HG03469 (cell line): Measurements from ENCODE around the gene EIF4A3.

ENCODE experiments used
- ATAC-seq: cut with Tn5 transposase; IDR thresholded peaks from one replicate; pipeline ENCODE4 v1.9.1; 2021; ENCODE audit warnings: mild to moderate bottlenecking, moderate library complexity, moderate number of reproducible peaks; ENCODE audit not compliant: unreplicated experiment

The EIF4A3 gene

DNA sequence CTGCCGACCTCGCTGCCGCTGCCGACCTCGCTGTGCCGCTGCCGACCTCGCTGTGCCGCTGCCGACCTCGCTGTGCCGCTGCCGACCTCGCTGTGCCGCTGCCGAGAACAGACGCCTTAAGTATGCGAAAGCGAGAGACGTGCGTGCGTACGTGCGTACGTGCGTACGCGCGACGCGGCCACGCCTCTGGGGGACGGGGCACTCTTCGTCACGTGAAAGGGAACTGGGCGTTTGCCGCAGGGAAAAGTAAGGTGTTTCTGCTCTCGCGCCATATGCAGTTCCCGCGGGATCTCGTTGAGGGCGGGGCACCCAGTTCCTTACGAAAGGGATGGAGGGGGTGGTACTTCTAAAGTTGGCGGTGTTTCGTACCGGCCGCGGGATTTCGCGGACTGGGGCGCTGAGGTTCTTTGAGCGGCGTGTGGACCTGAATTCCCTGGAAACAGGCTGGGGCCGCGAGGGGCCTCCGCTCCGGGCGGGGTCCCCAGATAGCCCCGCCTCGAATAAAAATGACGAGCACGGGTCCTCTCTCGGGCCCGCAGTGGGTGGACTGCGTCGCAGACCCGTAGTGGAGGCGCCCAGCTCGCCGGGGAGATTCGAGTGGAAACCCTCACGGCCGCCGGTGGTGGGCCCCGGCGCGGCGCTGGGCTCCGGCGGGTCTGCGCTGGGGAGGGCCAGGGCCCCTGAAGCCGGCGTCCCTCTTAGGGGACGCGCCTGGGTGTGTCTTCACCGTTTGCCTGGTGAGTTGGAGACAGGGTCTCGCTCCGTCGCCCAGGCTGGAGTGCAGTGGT is at the start of gene EIF4A3:
EIF4A3 (minus strand) TSS at position 94 of the 788 bp plus-strand sequence. CDS start 167 bp downstream, outside the sequence.
- peak; percentile 80 for ATAC-seq

DNA sequence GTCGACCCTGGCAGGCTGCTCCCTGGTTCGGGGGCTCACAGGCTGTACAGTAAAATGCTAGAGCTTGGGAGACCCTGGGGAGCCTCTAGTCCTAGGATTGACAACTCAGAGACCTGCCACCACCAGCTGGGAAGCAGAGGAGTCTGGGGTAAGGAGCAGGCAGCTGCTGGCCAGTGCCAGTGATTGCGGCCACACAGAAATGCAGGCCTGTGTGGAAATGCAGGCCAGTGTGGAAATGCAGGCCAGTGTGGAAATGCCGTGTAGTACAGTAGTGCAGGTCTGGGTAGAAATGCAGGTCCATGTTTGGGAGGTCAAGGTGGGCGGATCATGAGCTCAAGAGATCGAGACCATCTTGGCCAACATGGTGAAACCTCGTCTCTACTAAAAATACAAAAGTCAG is 49.7 kb upstream of the EIF4A3 start:
- no peak for ATAC-seq

DNA sequence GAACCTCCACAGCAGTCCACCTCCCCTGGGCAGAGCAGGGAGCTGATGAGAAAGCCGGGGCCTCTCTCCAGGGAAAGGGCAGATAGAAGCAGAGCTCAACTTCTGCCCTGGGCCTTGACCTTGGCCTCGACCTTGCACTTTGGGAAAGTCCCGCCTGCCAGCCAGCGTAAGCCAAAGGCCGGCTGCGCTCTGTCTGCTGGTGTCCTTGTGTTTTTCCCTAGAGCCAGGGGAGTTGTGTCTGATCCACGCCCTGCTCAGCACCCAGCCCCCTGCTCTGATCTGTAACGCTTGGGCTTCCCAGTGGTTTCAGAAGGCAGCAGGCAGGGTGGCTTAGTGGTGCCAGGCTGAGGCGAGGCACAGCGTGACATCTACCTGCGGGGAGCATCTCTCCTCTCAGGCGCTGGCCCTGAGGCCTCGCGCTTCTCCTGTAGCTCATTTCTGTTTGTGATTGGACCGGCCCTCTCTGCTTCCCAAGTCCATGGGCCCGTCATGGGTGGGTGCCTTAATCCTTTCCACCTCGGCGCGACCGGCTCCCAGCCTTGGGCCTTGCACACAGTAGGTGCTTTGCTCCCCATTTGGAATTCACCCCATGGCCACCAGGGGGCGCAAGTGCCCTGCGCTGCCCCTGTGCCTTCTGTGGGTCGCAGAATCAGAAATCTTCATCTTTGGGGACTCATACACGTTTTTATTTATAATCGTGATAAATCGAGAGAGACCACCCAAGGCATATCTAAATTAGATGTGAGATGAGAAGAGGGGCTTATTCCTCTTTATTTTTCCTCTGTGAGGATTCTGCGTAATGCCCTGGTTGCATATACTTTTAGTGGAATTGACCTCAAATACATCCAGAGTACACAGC is 49.0 kb upstream of the EIF4A3 start:
- no peak for ATAC-seq

DNA sequence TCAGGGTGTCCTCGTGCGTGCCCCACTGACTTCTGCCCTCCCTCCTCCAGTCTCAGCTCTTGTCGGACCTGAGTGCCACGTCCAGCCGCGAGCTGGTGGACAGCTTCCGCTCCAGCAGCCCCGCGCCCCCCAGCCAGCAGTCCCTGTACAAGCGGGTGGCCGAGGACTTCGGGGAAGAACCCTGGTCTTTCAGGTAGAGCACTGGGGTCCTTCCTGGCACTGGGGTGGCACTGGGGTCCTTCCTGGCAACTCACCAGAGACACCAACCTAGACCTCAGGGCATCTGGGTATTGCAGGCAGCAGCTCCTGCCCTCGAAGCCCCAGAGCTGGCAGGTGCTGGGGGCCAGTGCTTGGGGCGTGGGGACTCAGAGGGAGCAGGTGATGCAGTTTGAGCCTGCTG is 48.2 kb upstream of the EIF4A3 start:
- ATAC-seq = no peak

DNA sequence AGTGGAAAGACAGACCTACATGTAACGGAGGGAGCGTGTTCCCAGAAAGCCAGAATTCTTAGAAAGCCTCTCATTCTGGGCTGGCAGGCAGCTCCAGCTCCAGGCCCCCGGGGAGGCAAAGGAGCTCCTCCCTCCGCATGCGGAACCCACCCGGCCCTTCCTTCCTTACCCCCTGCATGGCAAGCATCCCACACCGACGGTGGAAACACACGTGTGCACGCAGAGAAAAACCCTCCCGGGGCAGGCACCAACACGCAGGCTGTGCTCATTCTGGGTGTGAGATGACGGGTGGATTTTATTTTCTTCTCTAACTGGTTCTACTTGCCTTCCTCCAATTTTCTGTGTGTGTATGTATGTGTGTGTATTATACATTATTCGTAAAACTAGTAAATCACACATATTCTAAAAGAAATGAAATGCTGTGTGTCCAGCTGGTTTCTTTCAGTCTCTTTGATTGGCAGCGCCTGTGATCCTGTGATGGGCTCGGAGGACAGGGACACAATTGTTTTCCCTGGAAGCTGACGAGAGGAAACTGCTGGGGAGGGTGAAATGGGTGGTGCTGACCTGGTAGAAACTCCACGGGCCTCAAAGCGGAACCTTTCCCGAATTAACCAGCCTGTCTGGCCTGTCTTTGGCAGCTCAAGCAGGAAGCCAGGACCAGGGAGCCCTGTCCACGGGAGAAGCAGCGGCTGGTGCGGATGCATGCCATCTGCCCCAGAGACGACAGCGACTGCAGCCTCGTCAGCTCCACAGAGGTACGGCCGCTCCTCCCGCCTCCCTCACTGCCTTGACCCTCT is 45.1 kb upstream of the EIF4A3 start:
- ATAC-seq = no peak

DNA sequence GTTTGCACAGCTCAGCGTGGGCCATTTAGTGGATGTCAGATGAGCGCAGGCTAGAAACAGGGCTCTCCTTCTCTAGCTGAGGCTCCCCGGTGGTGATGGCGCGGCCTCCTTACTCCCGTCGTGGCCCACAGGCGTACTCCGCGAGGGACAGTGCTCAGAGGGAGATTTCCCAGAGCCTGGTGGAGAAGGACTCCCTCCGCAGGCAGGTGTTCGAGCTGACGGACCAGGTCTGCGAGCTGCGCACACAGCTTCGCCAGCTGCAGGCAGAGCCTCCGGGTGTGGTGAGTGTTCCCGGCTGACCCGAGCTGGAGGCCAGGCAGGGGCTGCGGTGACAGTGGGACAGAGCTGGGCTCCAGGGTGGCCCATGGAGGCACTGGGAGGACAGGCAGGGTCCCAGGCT is 44.3 kb upstream of the EIF4A3 start:
- ATAC-seq = no peak

DNA sequence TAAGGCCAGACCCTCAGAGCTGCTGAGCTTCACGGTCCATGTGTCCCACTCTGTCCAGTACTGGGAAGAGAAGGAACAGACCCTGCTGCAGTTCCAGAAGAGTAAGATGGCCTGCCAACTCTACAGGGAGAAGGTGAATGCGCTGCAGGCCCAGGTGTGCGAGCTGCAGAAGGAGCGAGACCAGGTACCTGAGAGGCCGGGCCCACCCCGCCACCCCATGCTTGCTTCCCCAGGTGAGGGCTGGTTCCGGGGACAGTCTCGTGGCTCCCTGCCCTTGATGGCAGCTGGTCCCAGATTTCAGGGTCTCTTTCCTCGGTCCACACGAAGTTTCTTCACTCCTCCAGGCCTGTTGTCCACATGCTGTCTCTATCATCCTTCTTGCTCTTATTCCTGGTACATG is 43.8 kb upstream of the EIF4A3 start:
- ATAC-seq = no peak

DNA sequence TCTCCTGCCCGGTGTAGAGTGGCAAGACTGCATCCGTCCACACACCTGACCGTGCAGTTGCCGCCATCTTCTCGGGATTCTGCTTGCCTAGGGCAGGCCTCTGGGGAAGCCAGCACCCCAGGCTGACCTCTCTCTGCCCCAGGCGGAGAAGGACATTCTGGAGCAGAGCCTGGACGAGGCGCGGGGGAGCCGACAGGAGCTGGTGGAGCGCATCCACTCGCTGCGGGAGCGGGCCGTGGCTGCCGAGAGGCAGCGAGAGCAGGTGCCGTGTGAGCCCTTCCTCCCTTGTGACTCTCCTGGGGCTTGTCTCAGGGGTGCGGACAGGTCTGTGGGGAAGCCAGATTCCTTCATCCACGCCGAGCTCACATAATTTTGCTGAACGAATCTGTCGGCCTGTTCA is 42.7 kb upstream of the EIF4A3 start:
- ATAC-seq = no peak

DNA sequence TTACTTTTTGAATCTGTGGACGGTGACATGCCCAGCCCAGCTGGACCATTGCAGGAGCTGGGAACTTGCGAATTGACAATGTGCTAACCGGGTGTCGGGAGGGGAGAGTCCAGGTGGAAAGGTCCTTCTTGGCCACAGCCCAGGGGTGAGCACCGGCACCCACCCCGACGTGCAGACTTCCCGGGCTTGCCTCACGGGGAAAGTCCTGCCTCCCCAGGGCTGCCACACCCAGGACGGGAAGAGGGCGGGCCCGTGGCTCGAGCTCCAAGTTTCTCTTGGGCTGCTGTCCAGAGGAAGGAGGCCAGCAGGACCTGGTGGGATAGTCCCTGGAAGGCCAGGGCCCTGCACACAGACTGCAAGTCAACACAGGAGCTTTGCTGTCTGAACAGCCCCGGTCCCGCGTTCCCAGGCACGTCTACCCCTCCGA is 40.6 kb upstream of the EIF4A3 start:
- no peak for ATAC-seq

DNA sequence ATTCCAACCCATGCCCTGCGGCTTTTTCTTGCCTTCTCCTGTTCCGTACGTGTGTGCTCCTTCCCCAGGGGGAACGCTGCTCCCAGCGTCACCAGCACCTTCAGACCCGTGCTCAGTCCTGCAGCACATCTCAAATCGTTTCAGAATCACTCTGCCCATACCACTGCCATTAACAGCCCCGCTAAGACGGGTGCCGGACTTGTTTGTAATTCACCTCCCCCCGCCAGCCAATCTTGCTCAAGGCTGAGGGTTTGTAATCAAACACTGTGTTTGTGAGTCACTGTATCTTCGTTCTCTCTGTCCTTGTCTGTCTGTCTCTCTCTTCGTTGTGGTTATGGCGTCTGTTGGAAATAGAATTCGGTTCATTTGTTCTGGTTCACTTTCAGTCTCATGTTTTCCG is 40.2 kb upstream of the EIF4A3 start:
- no peak for ATAC-seq

DNA sequence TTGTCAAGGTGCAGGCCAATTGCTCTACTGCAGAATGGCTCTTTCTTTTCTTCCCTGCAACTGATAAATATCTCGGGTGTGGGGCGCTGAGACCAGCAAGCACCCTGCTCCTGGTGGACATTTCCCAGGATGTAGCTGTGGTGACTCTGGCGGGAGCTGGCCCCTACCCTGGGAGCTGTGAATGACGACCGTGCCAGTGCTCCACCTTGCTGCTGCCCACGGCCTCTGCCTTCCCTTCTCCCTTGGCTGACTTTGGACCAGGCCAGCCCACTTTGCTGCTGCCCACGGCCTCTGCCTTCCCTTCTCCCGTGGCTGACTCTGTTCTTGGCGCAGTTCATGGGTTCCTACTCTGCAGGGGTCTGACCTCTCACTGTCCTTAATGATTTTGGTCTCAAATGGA is 39.0 kb upstream of the EIF4A3 start:
- ATAC-seq = no peak

DNA sequence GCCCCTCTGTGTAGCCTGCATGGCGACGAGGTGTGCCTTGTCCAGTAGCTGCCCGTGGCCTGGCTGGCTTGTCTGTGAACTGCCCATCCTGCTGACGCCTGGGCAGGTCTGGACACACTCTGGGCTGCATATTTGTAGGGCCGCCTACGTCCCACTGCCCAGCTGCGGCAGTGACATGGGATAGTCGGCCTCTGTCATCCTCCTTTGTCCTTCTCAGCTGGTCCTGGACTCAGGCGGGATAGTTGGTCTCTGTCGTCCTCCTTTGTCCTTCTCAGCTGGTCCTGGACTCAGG is 37.4 kb upstream of the EIF4A3 start:
- ATAC-seq = no peak

DNA sequence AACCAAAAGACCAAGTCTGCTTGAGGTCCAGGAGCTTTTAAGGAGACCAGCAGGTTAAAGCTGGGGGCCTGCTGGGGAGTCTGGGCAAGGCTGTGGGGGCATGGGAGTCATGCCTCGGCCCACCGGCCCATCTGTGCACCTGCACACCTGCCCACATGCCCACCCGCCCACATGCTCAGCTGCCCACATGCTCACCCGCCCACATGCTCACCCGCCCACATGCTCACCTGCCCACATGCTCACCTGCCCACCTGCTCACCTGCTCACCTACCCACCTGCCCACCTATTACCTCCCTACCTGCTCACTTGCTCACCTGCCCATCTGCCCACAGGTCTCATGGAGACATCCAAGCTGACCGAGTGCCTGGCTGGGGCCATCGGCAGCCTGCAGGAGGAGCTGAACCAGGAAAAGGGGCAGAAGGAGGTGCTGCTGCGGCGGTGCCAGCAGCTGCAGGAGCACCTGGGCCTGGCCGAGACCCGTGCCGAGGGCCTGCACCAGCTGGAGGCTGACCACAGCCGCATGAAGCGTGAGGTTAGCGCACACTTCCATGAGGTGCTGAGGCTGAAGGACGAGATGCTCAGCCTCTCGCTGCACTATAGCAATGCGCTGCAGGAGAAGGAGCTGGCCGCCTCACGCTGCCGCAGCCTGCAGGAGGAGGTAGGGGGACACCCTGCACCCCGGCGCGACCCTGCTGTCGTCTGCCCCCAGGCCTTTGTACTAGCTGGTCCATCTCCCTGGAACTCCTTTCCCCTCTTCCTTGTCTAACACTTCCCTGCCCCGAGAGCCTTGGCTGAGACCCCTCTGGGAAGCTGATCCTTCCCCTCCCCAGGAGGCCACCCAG is 36.9 kb upstream of the EIF4A3 start:
- ATAC-seq = no peak

DNA sequence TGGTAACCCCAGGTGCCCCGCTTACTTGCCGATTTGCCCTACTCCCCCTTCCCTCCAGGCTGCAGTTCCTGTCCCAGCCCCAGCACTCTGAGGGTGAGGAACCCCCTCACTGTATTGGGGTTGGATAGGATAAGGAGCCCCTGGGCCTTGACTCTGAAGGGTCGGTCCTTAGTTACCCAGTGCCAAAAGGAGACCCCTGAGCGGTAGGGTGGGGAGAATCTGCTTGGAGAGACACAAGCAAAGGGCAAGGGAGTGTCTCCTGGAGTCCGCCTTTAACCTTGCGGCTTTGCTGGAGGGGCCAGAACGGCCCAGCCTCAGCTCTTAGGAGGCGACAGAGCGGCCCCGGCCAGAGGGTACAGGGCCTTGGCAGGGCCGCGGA is 35.9 kb upstream of the EIF4A3 start:
- no peak for ATAC-seq

DNA sequence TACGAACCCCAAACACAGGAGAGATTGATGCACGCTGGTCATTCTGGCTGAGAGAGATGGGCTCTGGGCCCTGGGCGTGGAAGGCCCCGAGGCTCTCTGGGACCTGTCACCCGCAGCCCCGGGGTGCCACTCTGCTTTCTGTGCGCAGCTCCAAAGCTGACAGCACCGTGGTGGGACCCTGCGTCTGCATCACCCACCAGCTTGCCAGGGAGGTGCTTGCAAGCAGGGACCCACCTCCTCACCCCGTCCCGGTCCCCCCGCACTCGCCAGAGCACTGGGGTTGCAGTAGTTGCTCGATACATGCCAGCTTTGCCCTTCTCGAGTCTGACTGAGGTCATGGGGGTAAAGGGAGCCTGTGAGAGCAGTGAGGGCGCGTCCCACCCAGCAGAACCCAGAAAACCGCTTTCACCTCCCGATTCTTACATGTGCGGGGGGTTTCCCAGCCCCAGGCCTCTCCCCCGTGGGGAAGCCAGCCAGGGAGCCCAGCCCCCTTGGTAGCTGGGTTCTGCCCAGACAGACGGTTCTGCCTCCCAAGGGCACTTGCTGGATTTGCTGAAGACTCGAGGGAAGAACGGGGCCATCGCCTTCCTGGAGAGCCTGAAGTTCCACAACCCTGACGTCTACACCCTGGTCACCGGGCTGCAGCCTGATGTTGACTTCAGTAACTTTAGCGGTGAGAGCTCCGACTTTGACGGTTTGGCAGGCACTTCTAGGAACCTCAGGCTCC is 35.4 kb upstream of the EIF4A3 start:
- ATAC-seq = no peak

DNA sequence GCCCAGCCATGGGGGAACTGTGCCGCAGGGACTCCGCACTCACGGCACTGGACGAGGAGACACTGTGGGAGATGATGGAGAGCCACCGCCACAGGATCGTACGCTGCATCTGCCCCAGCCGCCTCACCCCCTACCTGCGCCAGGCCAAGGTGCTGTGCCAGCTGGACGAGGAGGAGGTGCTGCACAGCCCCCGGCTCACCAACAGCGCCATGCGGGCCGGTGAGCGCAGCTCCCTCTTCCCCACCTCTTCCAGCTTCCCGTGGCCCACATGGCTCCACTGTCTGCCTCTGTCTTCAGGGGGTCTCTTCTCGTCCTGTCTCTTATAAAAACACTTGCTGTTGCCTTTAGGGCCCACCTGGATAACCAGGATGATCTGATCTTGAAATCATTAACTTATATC is 34.5 kb upstream of the EIF4A3 start:
- no peak for ATAC-seq

DNA sequence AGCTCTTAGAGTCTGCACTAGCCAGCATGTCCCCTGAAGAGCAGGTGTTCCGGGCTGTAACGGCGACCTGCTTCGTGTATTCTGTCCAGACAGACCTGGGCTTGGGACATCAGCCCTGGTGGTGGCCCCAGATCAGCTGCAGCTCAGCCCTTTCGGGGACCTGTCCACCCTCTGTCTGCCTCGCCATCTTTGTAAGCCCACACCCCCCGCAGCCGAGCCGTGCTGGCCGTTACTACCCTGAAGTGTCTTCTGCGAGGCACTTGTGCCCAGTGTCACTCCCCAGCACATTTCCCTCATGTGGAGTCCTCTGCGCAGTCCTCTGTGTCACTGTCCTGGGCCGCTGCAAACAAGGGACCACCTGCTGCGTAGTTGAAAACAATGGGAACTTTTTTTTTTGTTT is 33.3 kb upstream of the EIF4A3 start:
- ATAC-seq = no peak

DNA sequence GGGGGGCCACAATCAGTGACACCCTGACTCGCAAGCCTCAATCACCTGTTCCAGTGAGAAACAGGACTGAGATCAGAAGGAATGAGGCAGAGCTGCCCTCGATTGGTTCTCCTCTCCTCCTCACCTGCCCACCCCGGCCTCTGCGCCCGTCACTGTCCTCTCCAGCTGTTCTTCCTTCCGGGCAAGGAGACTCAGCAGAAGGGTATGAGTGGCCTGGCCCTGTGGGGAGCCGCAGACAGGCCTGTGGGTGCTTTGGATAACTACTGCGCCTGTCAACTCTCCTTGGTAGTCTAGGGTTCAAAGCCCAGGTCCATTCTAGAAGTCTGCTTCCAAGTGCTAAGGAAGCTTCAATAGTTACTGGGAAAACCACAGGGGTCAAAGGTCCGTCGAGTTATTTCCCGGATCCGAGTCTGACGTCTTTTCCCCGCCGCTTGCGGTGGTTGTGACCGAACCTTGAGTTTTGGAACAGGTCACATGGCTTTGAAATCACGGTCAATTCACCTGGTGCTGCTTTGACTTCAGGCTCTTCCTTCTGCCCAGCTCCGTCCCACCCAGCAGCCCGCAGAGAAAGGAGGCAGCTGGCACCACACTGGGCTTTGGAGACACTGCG is 31.2 kb upstream of the EIF4A3 start:
- ATAC-seq = no peak

DNA sequence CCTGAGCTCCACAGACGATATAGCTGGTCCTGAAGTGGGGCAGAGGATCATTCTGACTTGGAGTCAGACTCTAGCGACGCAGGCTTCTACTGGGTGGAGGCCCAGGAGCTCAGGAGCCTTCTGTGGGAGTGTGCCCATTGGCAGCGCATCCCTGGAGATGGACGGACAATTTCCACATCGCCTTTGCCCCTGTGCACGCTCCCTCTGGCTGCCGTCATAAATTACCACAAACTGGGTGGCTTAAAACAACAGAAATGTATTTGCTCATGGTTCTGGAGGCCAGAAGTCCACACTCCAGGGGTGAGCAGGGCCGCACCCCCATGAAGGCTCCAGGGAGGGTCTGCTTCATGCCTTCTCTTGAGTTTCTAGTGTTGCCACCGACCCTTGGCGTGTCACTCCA is 29.8 kb upstream of the EIF4A3 start:
- no peak for ATAC-seq

DNA sequence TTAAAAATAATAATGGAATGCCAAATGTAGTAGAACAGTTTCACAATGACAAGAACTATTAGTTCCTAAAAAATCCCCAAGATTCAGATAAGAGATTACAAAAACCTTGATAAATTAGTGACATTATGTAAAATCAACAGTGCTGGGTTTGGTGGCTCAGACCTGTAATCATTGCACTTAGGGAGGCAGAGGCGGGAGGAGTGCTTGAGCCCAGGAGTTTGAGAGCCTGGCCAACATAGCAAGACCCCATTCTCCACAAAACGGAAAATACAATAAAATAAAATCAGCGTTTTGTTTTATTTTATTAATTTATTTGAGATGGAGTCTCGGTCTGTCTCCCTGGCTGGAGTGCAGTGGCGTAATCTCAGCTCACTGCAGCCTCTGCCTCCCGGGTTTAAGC is 27.0 kb upstream of the EIF4A3 start:
- no peak for ATAC-seq
